ENCODE measurements around the gene TRAPPC14. TPM values are rescaled to one million over a fixed set of nuclear protein-coding genes. Genes with fewer than 3 reads are reported as not detected.
A peak's percentile ranks its signal among the peaks of the same experiment; 100 is the strongest.

The TRAPPC14 gene
- total RNA-seq, 2 experiments from 2014 or later, result 17.0 to 20.0 TPM

- DNase-seq, result peak; percentile 89
- H3K9me3 Mint-ChIP-seq, result no peaks in the 10 kb centered on the region
- H3K27me3 Mint-ChIP-seq, result no peaks in the 10 kb centered on the region
- H3K36me3 Mint-ChIP-seq, result peaks cover 9% of the 10 kb centered on the region
- H3K27ac Mint-ChIP-seq, result peak within 1 kb of the TSS; percentile 100
- peaks cover 24% of the 10 kb centered on the region for H3K4me1 Mint-ChIP-seq
- H3K4me3 Mint-ChIP-seq, result peak within 1 kb of the TSS; percentile 99
Measured at GRCh38 chr7:100126931-100127865, 31.3 kb downstream of the TRAPPC14 start, which contains the start of gene MBLAC1. MBLAC1 (plus strand) TSS chr7:100126967; CDS start chr7:100127396, 429 bp downstream.

- Mint-ChIP-seq H3K4me1 (peaks cover 24% of the 10 kb centered on the region), H3K27me3 (no peaks in the 10 kb centered on the region), H3K4me3 (peak overlapping the region; percentile 99), H3K9me3 (no peaks in the 10 kb centered on the region), H3K36me3 (peaks cover 9% of the 10 kb centered on the region), H3K27ac (peak overlapping the region; percentile 100)
- DNase-seq, result no peak
Measured at GRCh38 chr7:100126239-100126930, 32.1 kb downstream of the TRAPPC14 start.

- peaks cover 9% of the 10 kb centered on the region for H3K36me3 Mint-ChIP-seq
- H3K4me1 Mint-ChIP-seq, result peaks cover 29% of the 10 kb centered on the region
- peak overlapping the region; percentile 15 for H3K4me3 Mint-ChIP-seq
- no peaks in the 10 kb centered on the region for H3K27me3 Mint-ChIP-seq
- DNase-seq, result no peak
- H3K9me3 Mint-ChIP-seq, result no peaks in the 10 kb centered on the region
- H3K27ac Mint-ChIP-seq, result peak overlapping the region; percentile 69
Measured at GRCh38 chr7:100124301-100125230, 34.0 kb downstream of the TRAPPC14 start.

- Mint-ChIP-seq H3K27me3 (no peaks in the 10 kb centered on the region), H3K27ac (peak overlapping the region; percentile 3), H3K4me1 (peaks cover 28% of the 10 kb centered on the region), H3K4me3 (no peak overlapping the region), H3K36me3 (peaks cover 13% of the 10 kb centered on the region), H3K9me3 (no peaks in the 10 kb centered on the region)
- no peak for DNase-seq
Measured at GRCh38 chr7:100122568-100122967, 36.0 kb downstream of the TRAPPC14 start.

- Mint-ChIP-seq H3K36me3 (peaks cover 13% of the 10 kb centered on the region), H3K9me3 (no peaks in the 10 kb centered on the region), H3K27me3 (no peaks in the 10 kb centered on the region), H3K4me1 (peaks cover 28% of the 10 kb centered on the region), H3K27ac (no peak overlapping the region), H3K4me3 (no peak overlapping the region)
- no peak for DNase-seq
Measured at GRCh38 chr7:100122067-100122466, 36.5 kb downstream of the TRAPPC14 start.

GRCh38 chr7:100120733-100121036 lies 37.8 kb downstream of the TRAPPC14 start:
- Mint-ChIP-seq H3K4me1 (peaks cover 21% of the 10 kb centered on the region), H3K4me3 (peak overlapping the region; percentile 99), H3K36me3 (peaks cover 16% of the 10 kb centered on the region), H3K27me3 (no peaks in the 10 kb centered on the region), H3K9me3 (no peaks in the 10 kb centered on the region), H3K27ac (peak overlapping the region; percentile 94)
- no peak for DNase-seq

GRCh38 chr7:100119970-100120732 lies 38.4 kb downstream of the TRAPPC14 start:
- H3K9me3 Mint-ChIP-seq, result no peaks in the 10 kb centered on the region

GRCh38 chr7:100119072-100119969 lies 39.2 kb downstream of the TRAPPC14 start, which contains the start of the genes CNPY4 and TAF6:
CNPY4 (plus strand) TSS chr7:100119634; CDS start chr7:100119745, 111 bp downstream.
TAF6 (minus strand) TSS chr7:100119358; CDS start chr7:100114209, 5,149 bp downstream.
- Mint-ChIP-seq H3K4me1 (peaks cover 12% of the 10 kb centered on the region), H3K4me3 (peak within 1 kb of the TSS; percentile 99), H3K27ac (peak within 1 kb of the TSS; percentile 94), H3K36me3 (peaks cover 11% of the 10 kb centered on the region), H3K27me3 (no peaks in the 10 kb centered on the region), H3K9me3 (no peaks in the 10 kb centered on the region)
- DNase-seq, result peak; percentile 91

More at GRCh38 chr7:100119970-100120732, 38.4 kb downstream of the TRAPPC14 start:
- peak overlapping the region; percentile 99 for H3K4me3 Mint-ChIP-seq
- peak overlapping the region; percentile 94 for H3K27ac Mint-ChIP-seq
- peak; percentile 73 for DNase-seq
- H3K36me3 Mint-ChIP-seq, result peaks cover 16% of the 10 kb centered on the region
- H3K4me1 Mint-ChIP-seq, result peaks cover 17% of the 10 kb centered on the region
- no peaks in the 10 kb centered on the region for H3K27me3 Mint-ChIP-seq

GRCh38 chr7:100118388-100119071 lies 40.0 kb downstream of the TRAPPC14 start:
- no peaks in the 10 kb centered on the region for H3K9me3 Mint-ChIP-seq
- peak overlapping the region; percentile 99 for H3K4me3 Mint-ChIP-seq
- peaks cover 11% of the 10 kb centered on the region for H3K4me1 Mint-ChIP-seq
- peak overlapping the region; percentile 94 for H3K27ac Mint-ChIP-seq
- no peaks in the 10 kb centered on the region for H3K27me3 Mint-ChIP-seq
- no peak for DNase-seq
- H3K36me3 Mint-ChIP-seq, result peaks cover 9% of the 10 kb centered on the region

- Mint-ChIP-seq H3K27me3 (no peaks in the 10 kb centered on the region), H3K4me3 (no peak overlapping the region), H3K27ac (no peak overlapping the region), H3K9me3 (no peaks in the 10 kb centered on the region), H3K36me3 (peaks cover 14% of the 10 kb centered on the region), H3K4me1 (peaks cover 3% of the 10 kb centered on the region)
- no peak for DNase-seq
Measured at GRCh38 chr7:100115026-100115425, 43.5 kb downstream of the TRAPPC14 start.

- Mint-ChIP-seq H3K4me1 (no peaks in the 10 kb centered on the region), H3K4me3 (no peak overlapping the region), H3K36me3 (peaks cover 20% of the 10 kb centered on the region), H3K27ac (no peak overlapping the region), H3K27me3 (no peaks in the 10 kb centered on the region), H3K9me3 (no peaks in the 10 kb centered on the region)
- DNase-seq, result no peak
Measured at GRCh38 chr7:100111914-100112313, 46.6 kb downstream of the TRAPPC14 start.

- H3K27ac Mint-ChIP-seq, result no peak overlapping the region
- peaks cover 16% of the 10 kb centered on the region for H3K36me3 Mint-ChIP-seq
- H3K27me3 Mint-ChIP-seq, result no peaks in the 10 kb centered on the region
- no peaks in the 10 kb centered on the region for H3K9me3 Mint-ChIP-seq
- no peaks in the 10 kb centered on the region for H3K4me1 Mint-ChIP-seq
- no peak overlapping the region for H3K4me3 Mint-ChIP-seq
- no peak for DNase-seq
Measured at GRCh38 chr7:100111156-100111555, 47.4 kb downstream of the TRAPPC14 start.

Measured in activated naive CD8-positive, alpha-beta T cell treated with anti-CD3 and anti-CD28 coated beads for 36 hours (primary cell).